ENCODE measurements around the gene SMC3. TPM values are rescaled to one million over a fixed set of nuclear protein-coding genes. Genes with fewer than 3 reads are reported as not detected.

The SMC3 gene
- total RNA-seq, 6 experiments from 2014 or later: 9.9 to 14.0 (median 11.9) TPM

- DNase-seq (no peak), ATAC-seq (no peak)
- peaks cover 6 to 18% of the 10 kb centered on the region in 2 donors for H3K27me3 ChIP-seq
- TF ChIP-seq CTCF (IDR thresholded peaks at IDR 0.05) (no peak), POLR2A (IDR thresholded peaks at IDR 0.05) (no peak)
- 57% methylated on average over 6 of the region's 6 CpGs for WGBS (ENCODE audit: insufficient coverage, low coverage, low lambda C conversion rate, missing lambda C conversion rate)
- H3K27ac ChIP-seq: no peak overlapping the region
- intact Hi-C loops (cut with DNase I): no loop called here
- no peaks in the 10 kb centered on the region for H3K9me3 ChIP-seq
- H3K4me3 ChIP-seq: no peak overlapping the region
- H3K4me1 ChIP-seq: no peaks in the 10 kb centered on the region
- H3K36me3 ChIP-seq: no peaks in the 10 kb centered on the region
Measured at GRCh38 chr10:110649347-110650264, 82.1 kb downstream of the SMC3 start.

GRCh38 chr10:110650265-110650668 lies 82.8 kb downstream of the SMC3 start:
- DNase-seq (no peak), ATAC-seq (no peak)
- Histone ChIP-seq H3K27ac (no peak overlapping the region), H3K4me3 (no peak overlapping the region), H3K4me1 (no peaks in the 10 kb centered on the region), H3K9me3 (no peaks in the 10 kb centered on the region), H3K36me3 (no peaks in the 10 kb centered on the region), H3K27me3 (peaks cover 6 to 12% of the 10 kb centered on the region in 2 donors)
- intact Hi-C loops (cut with DNase I): no loop called here
- WGBS (ENCODE audit: insufficient coverage, low coverage, low lambda C conversion rate, missing lambda C conversion rate): 29% methylated on average over 1 of the region's 1 CpG
- TF ChIP-seq POLR2A (IDR thresholded peaks at IDR 0.05) (no peak), CTCF (IDR thresholded peaks at IDR 0.05) (no peak)

- ATAC-seq (no peak), DNase-seq (no peak)
- no peaks in the 10 kb centered on the region for H3K4me1 ChIP-seq
- intact Hi-C loops (cut with DNase I): no loop called here
- no peaks in the 10 kb centered on the region for H3K36me3 ChIP-seq
- TF ChIP-seq CTCF (IDR thresholded peaks at IDR 0.05) (no peak), POLR2A (IDR thresholded peaks at IDR 0.05) (no peak)
- H3K4me3 ChIP-seq: no peak overlapping the region
- H3K27me3 ChIP-seq: peaks cover 2 to 5% of the 10 kb centered on the region in 2 donors
- WGBS (ENCODE audit: insufficient coverage, low coverage, low lambda C conversion rate, missing lambda C conversion rate): 48% methylated on average over 8 of the region's 12 CpGs
- H3K9me3 ChIP-seq: no peaks in the 10 kb centered on the region
- no peak overlapping the region for H3K27ac ChIP-seq
Measured at GRCh38 chr10:110651044-110651958, 83.8 kb downstream of the SMC3 start.

- 52% methylated on average over 6 of the region's 6 CpGs for WGBS (ENCODE audit: insufficient coverage, low coverage, low lambda C conversion rate, missing lambda C conversion rate)
- Histone ChIP-seq H3K27me3 (no peaks in the 10 kb centered on the region), H3K4me3 (no peak overlapping the region), H3K27ac (no peak overlapping the region), H3K36me3 (no peaks in the 10 kb centered on the region), H3K4me1 (no peaks in the 10 kb centered on the region), H3K9me3 (no peaks in the 10 kb centered on the region)
- TF ChIP-seq POLR2A (IDR thresholded peaks at IDR 0.05): no peak
- TF ChIP-seq CTCF (IDR thresholded peaks at IDR 0.05): no peak
- intact Hi-C loops (cut with DNase I): no loop called here
- ATAC-seq (no peak), DNase-seq (no peak)
Measured at GRCh38 chr10:110652475-110653118, 85.1 kb downstream of the SMC3 start.

Data from right lobe of liver (tissue), 6 donors.